HG02938 (cell line): Measurements from ENCODE around the gene RELA.
"Not testable (repeated sequence)": the region's sequence is repeated elsewhere in the genome, so short reads cannot be mapped to it uniquely, and the experiment has no call there.

Source experiments
- ATAC-seq: cut with Tn5 transposase; IDR thresholded peaks from one replicate; pipeline ENCODE4 v1.9.1; 2021; ENCODE audit warnings: mild to moderate bottlenecking, moderate library complexity; ENCODE audit not compliant: unreplicated experiment

RELA gene

GRCh38 chr11:65672180-65672860 is 9.6 kb upstream of the RELA start:
- ATAC-seq, result no peak

- no peak for ATAC-seq
Measured at GRCh38 chr11:65663639-65664200, 1.0 kb upstream of the RELA start.

GRCh38 chr11:65662247-65662798 is 393 bp downstream of the RELA start:
- ATAC-seq, result peak; percentile 11

- no peak for ATAC-seq
Measured at GRCh38 chr11:65661599-65662246, 993 bp downstream of the RELA start.

- not testable (repeated sequence) for ATAC-seq
Measured at GRCh38 chr11:65660908-65661307, 1.8 kb downstream of the RELA start.

GRCh38 chr11:65660038-65660437 is 2.7 kb downstream of the RELA start:
- ATAC-seq, result no peak

- no peak for ATAC-seq
Measured at GRCh38 chr11:65658174-65659021, 4.3 kb downstream of the RELA start.

- no peak for ATAC-seq
Measured at GRCh38 chr11:65657426-65657825, 5.3 kb downstream of the RELA start.

GRCh38 chr11:65655570-65656332 is 7.0 kb downstream of the RELA start:
- ATAC-seq, result no peak

- ATAC-seq, result no peak
Measured at GRCh38 chr11:65654375-65655349, 8.1 kb downstream of the RELA start.

- ATAC-seq, result no peak
Measured at GRCh38 chr11:65653229-65654225, 9.2 kb downstream of the RELA start.

- peak; percentile 56 for ATAC-seq
Measured at GRCh38 chr11:65652511-65653228, 10.0 kb downstream of the RELA start.

GRCh38 chr11:65651589-65652510 is 10.9 kb downstream of the RELA start:
- no peak for ATAC-seq

GRCh38 chr11:65651339-65651588 is 11.5 kb downstream of the RELA start:
- ATAC-seq, result no peak

GRCh38 chr11:65650547-65651338 is 12.0 kb downstream of the RELA start:
- no peak for ATAC-seq
